LNCAP (cell line): ENCODE measurements around the gene SULF2.

Experiments used
- TF ChIP-seq, protein P1 (sequence below): fragments of 450-650 bp; IDR thresholded peaks from 2 replicates; pipeline ENCODE4 v1.5.1; 2017; ENCODE audit warnings: mild to moderate bottlenecking

SULF2 gene

GRCh38 chr20:47775039-47775438 is 10.2 kb downstream of the SULF2 start:
- TF ChIP-seq, protein P1, sequence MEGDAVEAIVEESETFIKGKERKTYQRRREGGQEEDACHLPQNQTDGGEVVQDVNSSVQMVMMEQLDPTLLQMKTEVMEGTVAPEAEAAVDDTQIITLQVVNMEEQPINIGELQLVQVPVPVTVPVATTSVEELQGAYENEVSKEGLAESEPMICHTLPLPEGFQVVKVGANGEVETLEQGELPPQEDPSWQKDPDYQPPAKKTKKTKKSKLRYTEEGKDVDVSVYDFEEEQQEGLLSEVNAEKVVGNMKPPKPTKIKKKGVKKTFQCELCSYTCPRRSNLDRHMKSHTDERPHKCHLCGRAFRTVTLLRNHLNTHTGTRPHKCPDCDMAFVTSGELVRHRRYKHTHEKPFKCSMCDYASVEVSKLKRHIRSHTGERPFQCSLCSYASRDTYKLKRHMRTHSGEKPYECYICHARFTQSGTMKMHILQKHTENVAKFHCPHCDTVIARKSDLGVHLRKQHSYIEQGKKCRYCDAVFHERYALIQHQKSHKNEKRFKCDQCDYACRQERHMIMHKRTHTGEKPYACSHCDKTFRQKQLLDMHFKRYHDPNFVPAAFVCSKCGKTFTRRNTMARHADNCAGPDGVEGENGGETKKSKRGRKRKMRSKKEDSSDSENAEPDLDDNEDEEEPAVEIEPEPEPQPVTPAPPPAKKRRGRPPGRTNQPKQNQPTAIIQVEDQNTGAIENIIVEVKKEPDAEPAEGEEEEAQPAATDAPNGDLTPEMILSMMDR: no peak

DNA sequence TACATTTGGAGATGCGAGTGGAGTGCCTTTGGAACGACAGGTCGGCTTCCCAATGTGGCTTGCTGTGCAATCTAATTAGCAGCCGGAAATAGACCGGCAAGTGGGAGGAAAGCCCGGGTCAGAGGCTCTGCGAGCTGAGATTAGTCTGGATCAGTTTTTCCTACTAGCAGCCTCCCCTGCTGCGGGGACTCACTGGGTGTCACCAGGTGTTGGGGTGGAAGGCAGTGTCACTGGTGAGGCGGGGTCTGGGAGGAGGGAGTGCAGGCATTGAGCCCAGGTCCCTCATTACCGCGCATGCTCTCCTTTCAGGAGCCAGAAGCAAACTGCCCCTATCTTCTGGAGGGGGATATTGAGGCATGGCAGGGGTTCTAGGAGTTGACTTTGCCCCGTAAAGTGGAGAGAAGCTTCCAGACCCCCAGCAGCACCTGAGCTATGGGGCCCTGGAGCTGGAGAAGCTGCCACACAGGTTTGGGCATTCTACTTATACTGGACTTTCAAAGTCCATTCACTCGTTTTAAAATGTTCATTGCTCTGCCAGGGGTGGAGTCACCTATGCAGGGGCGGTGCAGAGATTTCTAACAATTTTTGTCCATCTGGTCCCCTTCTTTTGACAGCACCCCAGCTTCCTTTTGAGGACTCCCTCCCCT is 11.0 kb downstream of the SULF2 start:
- TF ChIP-seq, protein P1: no peak

- TF ChIP-seq, protein P1: no peak
Measured at GRCh38 chr20:47773371-47773786, 11.9 kb downstream of the SULF2 start.

DNA sequence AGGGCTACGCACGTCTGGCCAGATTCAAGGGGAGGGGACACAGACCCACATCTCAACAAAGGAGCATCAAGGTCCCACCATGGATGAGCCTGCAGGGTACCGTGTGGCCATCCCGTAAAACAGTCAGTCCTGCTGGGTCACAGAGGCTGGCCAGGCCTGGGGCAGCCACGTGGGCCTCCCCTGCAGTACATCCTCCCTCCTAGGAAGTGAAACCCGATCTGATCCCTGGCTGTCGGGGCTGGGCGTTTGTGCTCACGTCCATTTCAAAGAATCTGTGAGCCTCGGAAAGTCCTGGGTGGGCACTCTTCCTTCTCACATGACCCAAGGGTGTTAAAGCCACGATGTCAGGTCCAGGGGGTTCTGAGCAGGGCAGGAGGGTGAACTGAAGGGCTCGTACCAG is 14.3 kb downstream of the SULF2 start:
- TF ChIP-seq, protein P1: no peak

DNA sequence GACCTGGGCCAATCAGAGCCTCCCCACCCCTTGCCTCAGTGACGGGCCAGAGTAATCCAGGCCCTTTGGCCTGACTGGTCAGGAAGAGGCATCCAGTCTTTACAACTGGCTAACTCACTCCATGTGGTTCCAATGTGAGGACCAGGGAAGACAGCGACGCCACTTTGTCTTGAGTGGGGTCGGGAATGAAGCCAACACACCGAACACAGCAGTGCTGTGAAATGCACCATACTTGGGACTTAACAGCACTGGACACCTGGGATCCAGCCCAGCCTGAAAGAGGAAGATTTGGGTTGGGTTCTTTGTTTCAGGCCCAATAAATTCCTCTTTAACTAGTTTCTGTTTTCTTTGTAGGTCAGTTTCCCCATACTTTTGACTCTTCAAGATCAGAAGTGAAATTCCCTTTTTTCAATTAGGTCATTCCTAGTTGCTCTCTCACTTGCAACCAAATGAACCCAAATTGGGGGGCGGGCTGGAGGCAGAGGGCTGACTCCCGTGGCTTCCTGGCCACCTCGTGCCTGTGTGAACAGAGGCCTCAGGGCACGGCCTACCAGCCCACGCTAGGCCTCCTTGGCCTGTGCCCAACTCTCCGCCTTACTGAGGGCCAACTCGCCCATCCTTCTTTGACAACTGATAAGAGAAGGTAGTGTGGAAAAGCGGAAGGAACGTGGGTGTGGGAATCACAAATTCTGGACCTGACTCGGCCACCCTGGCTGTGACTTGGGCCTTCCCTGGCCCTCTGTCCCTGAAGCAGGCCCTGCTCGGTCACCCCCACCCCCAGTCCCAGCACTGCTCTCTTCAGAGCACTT is 17.1 kb downstream of the SULF2 start:
- TF ChIP-seq, protein P1: no peak

GRCh38 chr20:47765691-47766594 is 19.3 kb downstream of the SULF2 start:
- TF ChIP-seq, protein P1: no peak

GRCh38 chr20:47765271-47765670 is 20.0 kb downstream of the SULF2 start:
- TF ChIP-seq, protein P1: no peak
